ENCODE measurements around the gene EGF. TPM values are rescaled to one million over a fixed set of nuclear protein-coding genes. Genes with fewer than 3 reads are reported as not detected.

EGF gene
- polyA plus RNA-seq, 2 of the 4 experiments (the other 2 are of a cell fraction), result 0.59 to 0.98 TPM

GRCh38 chr4:109887071-109887470 lies 25.6 kb upstream of the EGF start:
- ATAC-seq (no peak), DNase-seq (ENCODE audit: low read depth in 1 of 2, low spot score in 1 of 2) (no peak), FAIRE-seq (no peak)
- no peaks in the 10 kb centered on the region for H3K4me1 ChIP-seq
- no peak overlapping the region for H3K27ac ChIP-seq
- H3K4me3 ChIP-seq, result no peak overlapping the region
- POLR2A ChIA-PET, result no interaction called here
- no peak overlapping the region for H3K4me2 ChIP-seq
- H3K9me3 ChIP-seq, result no peaks in the 10 kb centered on the region
- TF ChIP-seq CBX8 (IDR thresholded peaks at IDR 0.05), result no peak
- no peak for TF ChIP-seq BCL3 (IDR thresholded peaks at IDR 0.05)
- no peak for TF ChIP-seq RFX5 (IDR thresholded peaks at IDR 0.05)
- TF ChIP-seq EHF (CRISPR knock-in tag; IDR thresholded peaks at IDR 0.05), result no peak
- TF ChIP-seq REST (IDR thresholded peaks at IDR 0.05), result no peak
- no peak for TF ChIP-seq E2F6 (IDR thresholded peaks at IDR 0.05; ENCODE audit: borderline replicate concordance, low read depth)
- TF ChIP-seq PBX3 (IDR thresholded peaks at IDR 0.05), result no peak
- CTCF ChIA-PET, result no interaction called here
- WGBS (ENCODE audit: missing lambda C conversion rate), result 36% methylated on average over 6 of the region's 6 CpGs

- H3K9me3 ChIP-seq, result no peaks in the 10 kb centered on the region
- no peak overlapping the region for H3K4me2 ChIP-seq
- no peak for DNase-seq (ENCODE audit: low read depth in 1 of 2, low spot score in 1 of 2)
- ATAC-seq, result no peak
- POLR2A ChIA-PET, result no interaction called here
- H3K4me3 ChIP-seq, result no peak overlapping the region
- TF ChIP-seq HOXB13 (CRISPR knock-in tag; IDR thresholded peaks at IDR 0.05; ENCODE audit: low read depth), result no peak
- no peak for TF ChIP-seq JUNB (IDR thresholded peaks at IDR 0.05)
- TF ChIP-seq EP300 (IDR thresholded peaks at IDR 0.05), result no peak
- TF ChIP-seq RFX5 (IDR thresholded peaks at IDR 0.05), result no peak
- no peak for TF ChIP-seq MYC (IDR thresholded peaks at IDR 0.05; ENCODE audit: borderline replicate concordance, low read length)
- no peak for TF ChIP-seq TP53 (CRISPR knock-in tag; IDR thresholded peaks at IDR 0.05)
- no peak for TF ChIP-seq MAX (IDR thresholded peaks at IDR 0.05)
- TF ChIP-seq ZNF302 (CRISPR knock-in tag; IDR thresholded peaks at IDR 0.05), result no peak
- no peak for TF ChIP-seq MAFK (IDR thresholded peaks at IDR 0.05; ENCODE audit: partially characterized antibody)
- TF ChIP-seq CBX8 (IDR thresholded peaks at IDR 0.05), result no peak
- TF ChIP-seq BCL3 (IDR thresholded peaks at IDR 0.05), result no peak
- no peak for TF ChIP-seq RAD21 (conservative IDR thresholded peaks at IDR 0.05 in 1 of 2, IDR thresholded peaks at IDR 0.05 in 1 of 2)
- FAIRE-seq, result no peak
- CTCF ChIA-PET, result no interaction called here
- H3K27ac ChIP-seq, result no peak overlapping the region
- H3K4me1 ChIP-seq, result no peaks in the 10 kb centered on the region
Measured at GRCh38 chr4:109890076-109890475, 22.6 kb upstream of the EGF start.
